Skin epidermis (tissue), 12 donors: Measurements from ENCODE around the gene SLC48A1.

ENCODE experiments used
- H3K27ac ChIP-seq, 21 experiments: fragments of 200-600 bp; sonication (generic) in 11 of 21; one replicate each; pipeline ENCODE4 v1.5.0; 2020; ENCODE audit warnings: mild to moderate bottlenecking in 3 of 21, inconsistent platforms in 2 of 21, moderate library complexity in 2 of 21
- H3K4me3 ChIP-seq, 7 experiments: fragments of 200-600 bp; sonication (generic) in 2 of 7; one replicate each; pipeline ENCODE4 v1.5.0; 2020; ENCODE audit warnings: inconsistent platforms in 2 of 7, mild to moderate bottlenecking in 2 of 7, moderate library complexity in 1 of 7

Gene SLC48A1

DNA sequence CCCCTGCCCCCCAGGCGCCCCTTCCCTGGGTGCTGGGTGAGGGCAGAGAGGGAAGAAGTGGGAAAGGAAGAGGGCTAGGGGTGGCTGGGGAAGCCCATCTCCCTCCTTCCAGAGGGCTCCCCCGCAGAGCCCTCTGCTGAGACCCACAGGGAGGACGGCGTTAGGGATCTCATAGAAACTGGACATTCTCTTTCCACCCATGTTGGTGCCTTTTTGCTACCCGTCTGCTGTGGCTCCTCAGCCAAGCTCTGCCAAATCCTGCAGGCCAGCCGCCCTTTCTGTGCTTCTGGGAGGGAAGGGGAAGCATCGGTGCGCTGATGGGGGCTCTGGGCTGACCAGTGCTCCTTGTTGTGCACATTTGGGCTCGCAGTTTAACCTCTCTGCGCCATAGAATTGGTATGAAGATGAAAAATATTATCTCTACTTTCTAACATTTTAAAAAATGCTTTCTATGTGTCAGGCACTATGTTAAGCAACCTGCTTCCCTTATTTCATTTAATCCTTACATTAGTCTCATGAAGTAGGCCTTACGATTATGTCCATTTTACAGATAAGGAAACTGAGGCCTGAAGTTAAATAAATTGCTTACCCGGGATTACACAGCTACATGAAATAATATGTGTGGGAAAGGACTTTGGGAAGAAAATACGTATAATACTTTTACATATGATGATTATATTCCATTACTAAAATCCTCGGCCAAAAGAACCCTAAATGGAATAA lies 981 bp downstream of the SLC48A1 start:
- Histone ChIP-seq H3K4me3 (peak overlapping the region; percentile 44 to 92 (median 77)), H3K27ac (peak overlapping the region in 19 of 21 experiments; percentile 24 to 90 (median 81))

DNA sequence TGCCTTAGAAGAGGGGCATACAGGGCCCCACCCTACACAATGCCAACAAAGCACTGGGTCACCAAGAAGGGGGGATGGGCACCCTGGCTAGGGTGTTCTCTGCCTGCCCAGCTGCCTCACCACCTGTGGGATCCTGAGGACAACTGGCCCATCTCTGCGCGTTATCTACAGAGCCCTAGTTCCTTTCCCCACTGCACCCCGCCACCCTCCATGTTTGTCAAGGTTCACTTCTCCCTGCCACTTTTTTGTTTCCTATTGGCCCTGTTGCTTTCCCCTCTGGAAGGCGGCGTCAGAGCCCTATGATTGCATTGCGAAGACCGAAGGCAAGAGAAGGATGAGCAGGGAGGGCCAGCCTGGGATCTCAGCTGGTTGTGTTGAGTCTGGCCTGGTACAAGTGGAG lies 1.6 kb downstream of the SLC48A1 start:
- Histone ChIP-seq H3K4me3 (no peak overlapping the region), H3K27ac (peak overlapping the region in 9 of 21 experiments; percentile 1 to 90 (median 26))

DNA sequence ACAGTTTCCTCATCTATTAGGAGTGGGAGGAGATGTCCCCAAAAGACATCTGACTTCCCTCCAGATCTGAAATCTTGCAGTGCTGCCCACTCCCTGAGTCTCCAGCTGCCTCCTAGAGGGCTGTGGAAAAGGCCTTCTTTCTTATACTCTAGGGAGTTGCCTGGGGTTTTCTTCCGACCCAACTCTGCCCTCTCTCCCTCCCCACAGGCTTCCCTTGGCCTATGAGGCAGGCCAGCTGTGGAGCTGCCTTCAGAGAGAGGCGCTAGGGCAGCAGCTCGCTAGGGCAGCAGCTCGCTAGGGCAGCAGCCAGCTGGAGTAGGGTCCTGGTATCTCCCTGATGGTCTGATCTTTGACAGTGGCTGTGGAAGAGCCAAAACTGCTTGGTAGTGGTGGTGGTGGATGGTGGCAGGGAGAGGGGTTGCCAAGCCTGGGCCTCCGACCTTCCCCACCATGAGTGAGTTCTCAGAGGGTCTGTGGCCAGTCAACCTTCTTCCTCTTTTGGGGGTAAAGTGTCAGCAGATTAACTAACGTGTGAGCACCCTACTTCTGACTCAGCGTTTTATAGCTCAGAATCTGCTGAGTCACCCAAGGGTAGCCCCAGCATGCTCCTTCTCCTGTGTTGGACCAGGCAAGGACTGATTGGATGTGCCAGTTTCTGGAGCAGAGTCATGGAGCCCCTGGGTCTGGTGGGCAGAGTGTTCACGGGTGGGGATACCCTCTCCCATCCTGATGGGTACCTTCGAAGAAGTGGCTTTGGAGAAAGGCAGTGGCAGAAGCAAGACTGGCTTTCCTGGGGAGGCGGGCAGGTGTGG lies 2.3 kb downstream of the SLC48A1 start:
- no peak overlapping the region for H3K4me3 ChIP-seq
- peak overlapping the region in 13 of 21 experiments; percentile 1 to 75 (median 44) for H3K27ac ChIP-seq

DNA sequence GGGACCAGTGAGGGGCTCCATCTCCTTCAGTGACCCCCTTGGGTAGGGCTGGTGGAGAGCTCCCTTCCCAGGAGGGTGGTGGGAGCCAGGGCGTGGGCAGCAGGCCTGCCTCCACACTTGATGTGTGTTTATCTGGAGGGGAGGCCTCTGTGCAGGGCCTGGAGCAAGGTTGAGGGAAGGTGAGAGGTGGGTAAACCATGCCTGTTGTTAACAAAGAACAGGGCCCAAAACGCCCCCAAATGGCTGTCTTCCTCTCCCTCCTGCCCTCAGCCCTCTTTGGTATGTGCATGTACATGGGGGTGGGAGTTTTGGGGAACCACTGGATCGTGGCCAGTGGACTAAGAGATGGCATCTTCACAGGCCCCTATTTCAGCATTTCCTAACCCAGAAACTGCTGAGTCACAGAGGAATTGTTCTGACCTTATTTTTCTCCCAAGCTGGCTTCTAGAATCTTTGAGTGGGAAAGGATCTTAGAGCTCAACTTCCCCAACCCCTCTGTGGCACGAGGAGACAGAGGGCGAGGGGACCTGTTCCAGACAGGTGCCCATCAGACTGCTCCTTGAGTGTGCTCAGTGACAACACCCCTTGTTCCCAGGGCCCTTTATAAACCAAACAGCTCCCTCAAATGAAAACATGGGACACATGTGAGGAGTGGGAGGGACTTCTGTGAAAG lies 3.6 kb downstream of the SLC48A1 start:
- H3K4me3 ChIP-seq, result no peak overlapping the region
- peak overlapping the region in 17 of 21 experiments; percentile 7 to 75 (median 57) for H3K27ac ChIP-seq

DNA sequence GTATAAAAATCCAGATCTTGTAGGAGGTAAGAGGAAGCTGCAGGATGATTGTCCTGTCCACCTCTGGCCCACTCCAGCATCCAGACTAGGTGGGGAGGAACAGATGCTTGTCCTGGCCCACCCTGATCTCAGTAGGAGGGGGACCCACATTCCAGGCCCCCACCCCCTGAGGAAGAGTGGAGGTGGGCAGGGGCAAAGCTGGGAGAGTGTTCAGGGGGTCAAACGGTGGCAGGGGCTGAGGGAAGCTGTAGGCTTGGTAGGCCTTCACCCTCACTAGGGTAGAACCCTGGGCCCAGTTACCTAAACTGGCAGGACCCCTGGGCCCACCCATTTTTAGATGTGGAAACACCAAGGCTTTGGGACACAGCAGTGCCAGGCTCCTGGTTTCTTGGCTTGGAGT lies 4.1 kb downstream of the SLC48A1 start:
- Histone ChIP-seq H3K4me3 (no peak overlapping the region), H3K27ac (peak overlapping the region in 16 of 21 experiments; percentile 7 to 75 (median 57))

DNA sequence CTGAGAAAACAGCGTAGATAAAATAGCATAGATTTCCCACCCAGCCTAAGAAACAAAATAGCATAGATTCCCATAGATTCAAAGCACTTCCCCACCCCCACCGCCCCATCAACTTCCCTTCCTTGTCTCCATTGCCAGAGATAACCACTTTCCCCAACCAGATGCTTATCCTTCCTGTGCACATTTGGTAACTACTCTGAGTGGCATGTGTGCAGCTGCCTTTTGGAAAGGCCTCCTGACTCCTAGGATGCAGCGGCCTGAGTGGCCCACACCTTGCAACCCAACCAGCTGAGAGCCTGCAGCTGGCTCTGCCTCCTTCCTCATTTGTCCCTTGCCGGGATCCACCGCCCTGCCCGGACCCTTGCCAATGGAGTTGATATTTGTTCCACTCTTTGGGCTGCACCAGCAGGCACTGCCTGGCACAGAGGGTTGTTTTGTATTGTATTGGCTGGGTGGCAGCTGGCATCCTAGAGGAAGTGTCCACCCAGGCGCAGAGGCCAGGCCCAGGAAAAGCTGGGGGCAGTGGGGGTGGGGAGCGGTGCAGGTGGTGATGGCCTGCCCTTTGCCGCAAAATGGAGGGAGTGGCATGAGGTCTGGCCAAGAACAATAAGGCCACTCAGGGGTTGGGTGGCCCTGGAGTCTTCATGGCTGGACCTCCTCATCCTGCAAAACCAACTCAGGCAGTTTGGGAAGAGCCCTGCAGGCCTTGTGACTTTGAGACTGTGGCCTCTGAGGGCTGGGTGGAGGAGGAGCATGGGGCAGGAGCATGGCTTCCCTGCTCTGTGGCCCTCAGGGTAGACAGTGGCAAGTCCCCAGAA lies 4.9 kb downstream of the SLC48A1 start:
- Histone ChIP-seq H3K4me3 (no peak overlapping the region), H3K27ac (peak overlapping the region in 12 of 21 experiments; percentile 18 to 75 (median 64))

DNA sequence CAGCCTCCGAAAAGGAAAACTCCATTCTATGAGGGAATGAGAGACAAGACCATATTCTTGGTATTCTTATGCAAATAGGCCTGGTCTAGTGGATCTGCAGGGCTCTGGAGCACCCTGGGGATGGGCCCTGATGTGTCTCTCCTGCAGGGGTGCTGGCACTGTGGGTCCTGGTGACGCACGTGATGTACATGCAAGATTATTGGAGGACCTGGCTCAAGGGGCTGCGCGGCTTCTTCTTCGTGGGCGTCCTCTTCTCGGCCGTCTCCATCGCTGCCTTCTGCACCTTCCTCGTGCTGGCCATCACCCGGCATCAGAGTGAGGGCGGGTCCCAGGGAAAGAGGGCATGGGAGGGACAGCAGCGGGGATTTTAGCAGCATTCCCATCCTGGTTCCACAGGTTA lies 5.8 kb downstream of the SLC48A1 start:
- H3K27ac ChIP-seq, result no peak overlapping the region
- no peak overlapping the region for H3K4me3 ChIP-seq

DNA sequence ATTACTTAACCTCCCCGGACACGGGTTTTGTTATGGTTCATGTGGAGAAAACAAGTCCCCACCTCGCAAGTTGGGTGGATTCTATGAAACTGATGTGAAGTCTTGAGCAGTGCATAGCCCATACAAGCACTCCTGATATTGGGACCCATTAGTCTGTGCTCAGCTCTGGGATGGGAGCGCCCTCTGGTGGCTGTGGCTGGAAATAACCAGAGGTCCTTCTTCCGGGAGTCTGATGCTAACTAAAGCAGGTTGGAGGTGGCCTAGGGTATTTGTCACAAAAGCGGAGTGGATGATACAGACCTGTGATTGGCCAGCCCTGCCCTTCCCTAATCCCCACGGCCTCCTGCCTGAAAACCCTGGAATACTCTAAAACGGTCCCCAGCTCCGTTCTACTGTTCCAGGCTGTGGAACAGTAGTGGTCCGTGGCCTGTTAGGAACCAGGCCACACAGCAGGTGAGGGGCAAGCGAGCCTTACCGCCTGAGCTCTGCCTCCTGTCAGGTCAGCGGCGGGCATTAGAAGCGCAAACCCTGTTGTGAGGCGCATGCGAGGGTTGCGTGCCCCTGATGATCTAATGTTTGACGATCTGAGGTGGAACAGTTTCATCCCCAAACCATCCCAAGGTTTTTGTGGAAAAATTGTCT lies 6.4 kb downstream of the SLC48A1 start:
- H3K4me3 ChIP-seq, result no peak overlapping the region
- peak overlapping the region in 4 of 21 experiments; percentile 26 to 56 (median 40) for H3K27ac ChIP-seq

DNA sequence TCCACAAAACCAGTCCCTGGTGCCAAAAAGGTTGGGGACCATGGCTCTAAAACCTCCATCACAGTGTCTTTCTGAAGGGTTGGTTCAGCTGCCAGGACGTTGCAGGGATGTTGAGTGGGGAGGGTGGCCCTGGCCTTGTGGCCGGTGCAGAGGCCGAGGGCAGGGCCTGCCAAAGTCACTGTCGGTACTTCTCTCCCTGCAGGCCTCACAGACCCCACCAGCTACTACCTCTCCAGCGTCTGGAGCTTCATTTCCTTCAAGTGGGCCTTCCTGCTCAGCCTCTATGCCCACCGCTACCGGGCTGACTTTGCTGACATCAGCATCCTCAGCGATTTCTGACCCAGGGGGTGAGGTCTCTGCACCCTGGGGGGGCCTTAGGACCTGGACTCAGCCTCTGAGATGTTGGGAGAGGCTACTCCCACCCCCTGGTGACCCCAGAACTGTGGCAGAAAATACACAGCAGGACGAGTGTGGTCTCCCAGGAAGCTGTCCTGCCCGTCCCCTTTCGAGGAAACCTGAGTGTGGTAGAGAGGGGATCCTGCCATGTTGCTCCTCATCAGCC lies 7.0 kb downstream of the SLC48A1 start:
- Histone ChIP-seq H3K4me3 (no peak overlapping the region), H3K27ac (peak overlapping the region in 6 of 21 experiments; percentile 4 to 56 (median 28))

DNA sequence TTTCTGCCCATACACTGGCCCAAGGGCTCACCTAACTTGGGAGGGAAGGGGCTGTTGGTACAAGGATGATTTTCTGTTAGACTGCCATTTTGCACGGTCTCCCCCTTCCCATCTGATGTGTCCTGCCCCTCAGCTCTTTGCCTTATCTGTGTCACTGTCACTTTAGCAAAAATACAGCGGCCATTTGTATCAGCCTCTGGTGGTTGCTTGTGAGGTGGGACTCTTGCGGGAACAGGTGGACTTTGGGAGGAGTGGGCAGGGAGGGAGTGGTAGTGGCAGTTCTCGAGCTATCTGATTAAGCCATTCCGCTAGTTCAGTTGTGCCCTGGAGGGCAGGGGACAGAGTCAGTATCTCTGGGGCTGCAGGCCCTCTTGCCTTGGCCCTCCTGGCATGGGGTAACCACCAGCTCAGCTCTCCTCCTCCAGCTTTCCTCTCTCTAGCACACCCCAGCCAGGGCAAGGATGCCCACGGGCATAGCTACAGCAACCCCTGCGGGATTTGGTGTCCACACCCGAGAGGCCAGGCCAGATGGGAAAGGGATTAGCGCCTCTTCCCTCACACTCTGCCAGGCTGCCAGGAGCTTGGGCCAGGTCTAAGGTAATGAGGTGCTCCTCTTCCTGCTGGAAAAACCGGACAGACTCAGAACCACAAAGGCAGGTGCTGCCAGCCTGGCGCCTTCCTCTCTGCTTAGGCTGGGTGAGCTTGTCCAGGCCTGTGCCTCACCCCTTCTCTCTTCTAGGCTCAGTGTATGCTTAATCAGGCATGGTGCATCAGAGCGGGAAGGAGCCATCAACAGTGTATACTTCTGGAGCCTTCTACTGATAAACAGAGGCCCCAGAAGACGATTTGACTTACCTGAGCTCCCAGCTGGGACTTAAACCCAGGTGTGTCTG lies 8.7 kb downstream of the SLC48A1 start:
- no peak overlapping the region for H3K4me3 ChIP-seq
- H3K27ac ChIP-seq, result peak overlapping the region in 19 of 21 experiments; percentile 11 to 84 (median 76)

DNA sequence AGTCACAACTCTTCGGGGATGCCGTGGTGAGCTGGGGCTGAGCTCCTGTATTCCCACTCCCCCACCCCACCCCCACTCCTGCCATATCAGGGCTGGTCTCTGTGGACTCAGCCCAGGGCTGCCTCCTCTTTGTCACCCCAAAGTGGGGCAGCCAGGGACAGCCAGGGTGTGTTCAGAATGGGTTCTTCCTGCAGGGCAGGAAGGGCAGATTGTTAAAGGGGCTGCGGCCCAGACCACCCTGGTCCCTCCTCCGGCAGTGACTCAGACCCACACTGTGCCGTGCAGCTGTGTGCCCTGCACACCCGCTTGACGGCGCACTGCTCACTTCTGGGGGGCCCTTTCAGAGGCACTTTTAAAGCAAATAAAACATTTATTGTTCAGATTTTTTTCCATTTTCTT lies 9.3 kb downstream of the SLC48A1 start:
- Histone ChIP-seq H3K4me3 (no peak overlapping the region), H3K27ac (peak overlapping the region in 20 of 21 experiments; percentile 11 to 84 (median 76))

DNA sequence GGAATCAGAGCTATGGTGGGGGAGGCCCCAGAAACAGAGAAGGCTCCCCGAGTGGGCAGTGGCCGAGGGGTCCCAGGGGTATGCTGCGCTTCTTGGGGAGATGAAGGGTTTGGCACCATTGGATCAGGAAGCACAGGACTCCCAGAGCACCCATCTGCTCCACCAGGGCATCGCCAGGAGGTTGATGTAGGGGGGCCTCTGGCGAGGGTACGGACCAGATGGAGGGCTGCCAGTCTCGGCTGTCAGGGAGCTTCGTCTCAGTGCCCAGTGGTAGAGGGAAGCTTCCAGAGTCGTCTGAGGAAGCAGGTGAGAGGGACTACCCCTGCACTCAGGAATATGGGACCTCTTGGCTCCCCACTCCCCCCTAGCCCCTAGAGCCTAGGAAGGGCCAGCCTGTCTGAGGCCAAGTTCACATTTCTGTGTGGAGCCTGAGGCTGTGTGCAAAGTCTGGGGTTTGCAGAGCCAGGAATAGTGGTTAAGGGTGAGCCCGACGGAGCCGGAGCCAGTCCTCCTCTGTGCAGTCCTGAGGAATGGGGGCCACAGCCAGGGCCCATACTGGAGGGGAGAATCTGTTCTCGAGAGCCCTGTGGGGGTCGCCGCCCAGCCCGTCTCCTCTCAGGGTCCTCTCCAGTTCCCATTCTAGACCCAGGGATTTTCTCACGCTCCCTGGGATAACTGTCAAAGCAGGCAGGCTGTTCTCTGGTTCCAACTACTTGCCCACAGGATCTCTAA lies 10.2 kb downstream of the SLC48A1 start:
- H3K27ac ChIP-seq, result peak overlapping the region in 18 of 21 experiments; percentile 11 to 84 (median 76)
- no peak overlapping the region for H3K4me3 ChIP-seq

DNA sequence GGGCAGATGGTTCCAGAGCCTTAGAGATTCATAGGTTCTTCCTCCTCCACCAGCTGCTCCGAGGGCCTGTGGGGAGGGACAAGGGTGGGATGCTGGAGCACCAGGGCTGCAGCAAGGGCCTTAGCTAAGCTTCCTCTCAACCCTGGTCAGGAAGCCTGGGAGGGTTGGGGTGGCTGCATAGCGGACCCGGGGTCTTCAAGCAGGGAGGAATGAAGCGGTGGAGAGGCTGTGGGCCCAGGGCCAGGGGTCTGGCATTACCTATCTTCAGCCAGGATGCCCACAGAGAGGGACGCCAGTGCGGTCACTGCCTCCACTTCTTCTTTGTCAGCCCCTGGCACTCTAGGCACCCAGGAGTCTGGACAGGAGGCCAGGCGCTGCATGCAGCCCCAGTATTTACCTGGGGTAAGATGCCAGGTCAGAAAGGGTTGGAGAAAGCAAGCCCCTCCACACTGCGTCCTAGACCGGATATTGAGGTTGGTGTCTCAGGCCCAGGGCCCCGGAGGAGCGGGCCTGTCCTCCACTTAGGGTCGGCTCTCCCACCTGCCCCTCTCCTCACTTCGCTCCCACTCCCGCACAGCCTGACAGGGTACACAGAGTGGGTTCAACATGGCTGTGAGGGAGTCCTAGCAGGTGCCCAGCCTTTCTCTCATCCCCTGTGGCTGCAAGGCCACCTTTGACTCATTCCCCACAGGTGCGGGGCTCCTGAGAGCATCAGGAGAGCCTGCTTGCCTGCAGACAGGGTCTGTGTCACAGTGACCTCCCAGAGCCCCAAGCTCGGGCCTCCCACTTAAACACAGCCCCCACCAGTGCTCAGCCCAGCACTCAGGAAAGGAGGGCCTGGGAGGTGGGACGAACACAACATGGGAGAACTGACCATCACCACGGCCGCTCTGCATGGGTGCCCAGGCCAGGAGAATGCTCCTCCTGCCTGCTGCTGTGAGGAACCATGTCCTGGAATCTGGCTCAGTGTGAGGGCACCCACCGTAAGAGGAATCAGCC lies 11.1 kb downstream of the SLC48A1 start:
- H3K4me3 ChIP-seq, result no peak overlapping the region
- H3K27ac ChIP-seq, result peak overlapping the region in 13 of 21 experiments; percentile 33 to 83 (median 75)

DNA sequence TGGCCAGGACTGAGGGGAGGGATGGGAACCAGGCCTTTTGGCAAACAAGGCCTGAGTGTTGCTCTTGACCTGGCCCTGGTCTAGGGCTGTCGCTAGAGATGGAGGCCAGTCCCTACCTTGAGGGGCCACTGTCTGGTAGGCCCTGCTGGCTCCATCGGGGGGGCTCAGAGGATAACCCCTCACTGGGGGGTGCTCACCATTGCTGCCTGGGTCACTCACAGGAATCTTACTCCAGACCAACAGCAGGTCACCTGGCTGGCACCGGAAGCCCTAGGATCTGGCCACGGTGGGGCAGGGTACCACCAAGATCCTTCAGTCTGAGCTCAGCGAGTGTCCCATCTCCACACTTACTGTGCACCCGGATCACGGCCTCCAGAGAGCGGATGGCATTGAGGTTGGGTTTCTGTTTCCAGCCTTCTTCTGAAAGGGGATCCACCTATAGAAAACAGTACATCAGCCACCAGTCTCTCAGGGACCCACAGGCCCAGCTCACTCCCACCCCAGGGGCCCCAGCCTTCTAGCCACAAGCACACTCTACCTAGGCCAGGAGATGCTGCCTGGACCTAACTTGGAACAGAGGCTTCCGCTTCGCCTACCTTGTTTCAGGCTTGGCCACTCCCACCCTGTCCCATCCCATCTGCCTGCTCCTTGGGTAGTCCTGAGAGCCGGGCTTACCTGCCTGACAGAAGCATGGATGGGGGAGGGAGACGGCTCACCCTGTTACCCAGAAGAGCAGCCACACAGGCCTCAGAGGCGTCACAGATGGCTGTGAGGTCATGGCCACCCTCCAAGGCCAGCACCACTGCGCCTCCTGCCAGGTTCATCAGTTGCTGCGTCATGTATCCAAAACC lies 12.2 kb downstream of the SLC48A1 start:
- Histone ChIP-seq H3K4me3 (no peak overlapping the region), H3K27ac (peak overlapping the region in 9 of 21 experiments; percentile 44 to 83 (median 76))
